GM23248 (cell line): ENCODE measurements around the gene EXTL1.

ENCODE experiments used
- EZH2 ChIP-seq: fragments of 200-600 bp; sonication (generic); IDR thresholded peaks from 2 replicates; pipeline ENCODE4 v1.6.1; 2018; ENCODE audit warnings: antibody characterized with exemption, mild to moderate bottlenecking; ENCODE audit not compliant: insufficient read depth, poor library complexity, severe bottlenecking
- EZH2phosphoT487 ChIP-seq: fragments of 200-600 bp; sonication (generic); IDR thresholded peaks from 2 replicates; pipeline ENCODE4 v1.6.1; 2018; ENCODE audit warnings: antibody characterized with exemption, moderate library complexity, mild to moderate bottlenecking, low read depth; ENCODE audit not compliant: insufficient read depth

DNA sequence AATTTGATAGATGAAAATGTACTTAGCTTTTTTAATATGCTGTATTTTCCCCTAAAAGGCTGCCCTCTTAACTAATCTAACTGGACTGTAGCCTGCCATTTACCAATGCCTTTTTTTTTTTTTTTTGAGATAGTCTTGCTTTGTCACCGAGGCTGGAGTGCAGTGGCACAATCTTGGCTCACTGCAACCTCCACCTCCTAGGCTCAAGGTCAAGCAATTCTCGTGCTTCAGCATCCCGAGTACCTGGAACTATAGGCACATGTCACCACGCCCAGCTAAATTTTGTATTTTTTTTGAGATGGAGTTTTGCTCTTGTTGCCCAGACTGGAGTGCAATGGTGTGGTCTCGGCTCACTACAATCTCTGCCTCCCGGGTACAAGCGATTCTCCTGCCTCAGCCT, 42.4 kb upstream of the EXTL1 start:
- TF ChIP-seq EZH2: no peak
- TF ChIP-seq EZH2phosphoT487: no peak
